ENCODE data around the gene PTCH1. TPM values are rescaled to one million over a fixed set of nuclear protein-coding genes. Genes with fewer than 3 reads are reported as not detected.

Gene PTCH1
- total RNA-seq, 1 donor from 2014 or later = 1.6 TPM

- TF ChIP-seq CTCF (IDR thresholded peaks at IDR 0.05; ENCODE audit: insufficient read depth, low read length, severe bottlenecking) = no peak
- Histone ChIP-seq H3K4me3 (ENCODE audit: low read depth, low read length) (no peak overlapping the region), H3K36me3 (ENCODE audit: control insufficient read depth, insufficient read depth, low read length) (peaks cover 2% of the 10 kb centered on the region), H3K27me3 (ENCODE audit: control insufficient read depth, insufficient read depth, low read length) (no peaks in the 10 kb centered on the region)
- no peak for FAIRE-seq
- DNase-seq (ENCODE audit: low read depth) = no peak
Observed at GRCh38 chr9:95459851-95460517, 56.8 kb downstream of the PTCH1 start.

GRCh38 chr9:95459178-95459577 lies 57.6 kb downstream of the PTCH1 start:
- FAIRE-seq (no peak), DNase-seq (ENCODE audit: low read depth) (no peak)
- TF ChIP-seq CTCF (IDR thresholded peaks at IDR 0.05; ENCODE audit: insufficient read depth, low read length, severe bottlenecking) = no peak
- H3K36me3 ChIP-seq (ENCODE audit: control insufficient read depth, insufficient read depth, low read length) = peaks cover 2% of the 10 kb centered on the region
- H3K27me3 ChIP-seq (ENCODE audit: control insufficient read depth, insufficient read depth, low read length) = no peaks in the 10 kb centered on the region
- no peak overlapping the region for H3K4me3 ChIP-seq (ENCODE audit: low read depth, low read length)

GRCh38 chr9:95458666-95459065 lies 58.1 kb downstream of the PTCH1 start:
- H3K27me3 ChIP-seq (ENCODE audit: control insufficient read depth, insufficient read depth, low read length) = no peaks in the 10 kb centered on the region
- peaks cover 2% of the 10 kb centered on the region for H3K36me3 ChIP-seq (ENCODE audit: control insufficient read depth, insufficient read depth, low read length)
- no peak overlapping the region for H3K4me3 ChIP-seq (ENCODE audit: low read depth, low read length)
- no peak for TF ChIP-seq CTCF (IDR thresholded peaks at IDR 0.05; ENCODE audit: insufficient read depth, low read length, severe bottlenecking)
- FAIRE-seq (no peak), DNase-seq (ENCODE audit: low read depth) (no peak)

- FAIRE-seq (no peak), DNase-seq (ENCODE audit: low read depth) (no peak)
- Histone ChIP-seq H3K36me3 (ENCODE audit: control insufficient read depth, insufficient read depth, low read length) (peaks cover 2% of the 10 kb centered on the region), H3K4me3 (ENCODE audit: low read depth, low read length) (no peak overlapping the region), H3K27me3 (ENCODE audit: control insufficient read depth, insufficient read depth, low read length) (no peaks in the 10 kb centered on the region)
- TF ChIP-seq CTCF (IDR thresholded peaks at IDR 0.05; ENCODE audit: insufficient read depth, low read length, severe bottlenecking) = no peak
Observed at GRCh38 chr9:95457769-95458168, 59.0 kb downstream of the PTCH1 start.

GRCh38 chr9:95455714-95456113 lies 61.1 kb downstream of the PTCH1 start:
- H3K27me3 ChIP-seq (ENCODE audit: control insufficient read depth, insufficient read depth, low read length) = no peaks in the 10 kb centered on the region
- peaks cover 2% of the 10 kb centered on the region for H3K36me3 ChIP-seq (ENCODE audit: control insufficient read depth, insufficient read depth, low read length)
- no peak for TF ChIP-seq CTCF (IDR thresholded peaks at IDR 0.05; ENCODE audit: insufficient read depth, low read length, severe bottlenecking)
- no peak for FAIRE-seq
- no peak for DNase-seq (ENCODE audit: low read depth)
- no peak overlapping the region for H3K4me3 ChIP-seq (ENCODE audit: low read depth, low read length)

GRCh38 chr9:95452176-95452575 lies 64.6 kb downstream of the PTCH1 start:
- DNase-seq (ENCODE audit: low read depth) = no peak
- TF ChIP-seq CTCF (IDR thresholded peaks at IDR 0.05; ENCODE audit: insufficient read depth, low read length, severe bottlenecking) = no peak
- no peaks in the 10 kb centered on the region for H3K27me3 ChIP-seq (ENCODE audit: control insufficient read depth, insufficient read depth, low read length)
- peaks cover 2% of the 10 kb centered on the region for H3K36me3 ChIP-seq (ENCODE audit: control insufficient read depth, insufficient read depth, low read length)
- no peak for FAIRE-seq
- H3K4me3 ChIP-seq (ENCODE audit: low read depth, low read length) = no peak overlapping the region

Data from bronchial epithelial cell (primary cell).